Transverse colon (tissue), 3 donors: Measurements from ENCODE around the gene ATE1.

Experiments used
- CTCF ChIP-seq, 5 experiments: fragments of 200-600 bp in 3 of 5; fragments of 450-650 bp in 2 of 5; sonication (generic) in 3 of 5; IDR thresholded peaks; 1 replicate in 2 of 5; 2 replicates in 3 of 5; pipeline ENCODE4 v1.5.1; 2016 to 2017; ENCODE audit warnings: antibody characterized with exemption in 5 of 5, inconsistent platforms in 3 of 5, mild to moderate bottlenecking in 2 of 5, moderate library complexity in 1 of 5
- POLR2A ChIP-seq: fragments of 450-650 bp; IDR thresholded peaks from one replicate; pipeline ENCODE4 v1.6.1; 2016; ENCODE audit warnings: antibody characterized with exemption, mild to moderate bottlenecking, moderate library complexity

GRCh38 chr10:121698902-121699301, 228.9 kb downstream of the ATE1 start:
- TF ChIP-seq POLR2A (no peak), CTCF (IDR thresholded peaks at IDR 0.05) (no peak)
